ENCODE measurements around the gene AK9.

The AK9 gene

GRCh38 chr6:109455437-109456110 lies 235.4 kb downstream of the AK9 start, which contains the start of gene MICAL1:
TSS of gene MICAL1 (minus strand) at chr6:109455772. CDS start at chr6:109454196, 1,576 bp downstream.
- DNase-seq, result peak; percentile 82

GRCh38 chr6:109454496-109455436 lies 236.2 kb downstream of the AK9 start:
- peak; percentile 73 for DNase-seq

- DNase-seq, result peak; percentile 73
Measured at GRCh38 chr6:109453594-109454495, 237.2 kb downstream of the AK9 start.

GRCh38 chr6:109453156-109453555 lies 237.8 kb downstream of the AK9 start:
- DNase-seq, result no peak

- no peak for DNase-seq
Measured at GRCh38 chr6:109452181-109452580, 238.8 kb downstream of the AK9 start.

GRCh38 chr6:109451376-109451775 lies 239.6 kb downstream of the AK9 start:
- no peak for DNase-seq

GRCh38 chr6:109450801-109451200 lies 240.2 kb downstream of the AK9 start:
- no peak for DNase-seq

- DNase-seq, result no peak
Measured at GRCh38 chr6:109449795-109450673, 241.0 kb downstream of the AK9 start.

- no peak for DNase-seq
Measured at GRCh38 chr6:109449064-109449794, 241.8 kb downstream of the AK9 start.

- DNase-seq, result no peak
Measured at GRCh38 chr6:109448615-109449014, 242.4 kb downstream of the AK9 start.

GRCh38 chr6:109447878-109448555 lies 243.0 kb downstream of the AK9 start:
- no peak for DNase-seq

- DNase-seq, result no peak
Measured at GRCh38 chr6:109447087-109447486, 243.9 kb downstream of the AK9 start.

- DNase-seq, result no peak
Measured at GRCh38 chr6:109446541-109446940, 244.5 kb downstream of the AK9 start.

- DNase-seq, result no peak
Measured at GRCh38 chr6:109446072-109446471, 244.9 kb downstream of the AK9 start.

- DNase-seq, result no peak
Measured at GRCh38 chr6:109445382-109445781, 245.6 kb downstream of the AK9 start.

GRCh38 chr6:109443425-109443950 lies 247.5 kb downstream of the AK9 start:
- no peak for DNase-seq

Data from femur (tissue), 1 donor.